Middle frontal gyrus (tissue), 1 donor: ENCODE measurements around the gene LRRC4C.
"Not testable (repeated sequence)": the region's sequence is repeated elsewhere in the genome, so short reads cannot be mapped to it uniquely, and the experiment has no call there.

Experiments used
- DNase-seq: peaks from one replicate; pipeline ENCODE4 v3.0.0-alpha.2; 2015; ENCODE audit warnings: low spot score; ENCODE audit errors: extremely low spot score

The LRRC4C gene

DNA sequence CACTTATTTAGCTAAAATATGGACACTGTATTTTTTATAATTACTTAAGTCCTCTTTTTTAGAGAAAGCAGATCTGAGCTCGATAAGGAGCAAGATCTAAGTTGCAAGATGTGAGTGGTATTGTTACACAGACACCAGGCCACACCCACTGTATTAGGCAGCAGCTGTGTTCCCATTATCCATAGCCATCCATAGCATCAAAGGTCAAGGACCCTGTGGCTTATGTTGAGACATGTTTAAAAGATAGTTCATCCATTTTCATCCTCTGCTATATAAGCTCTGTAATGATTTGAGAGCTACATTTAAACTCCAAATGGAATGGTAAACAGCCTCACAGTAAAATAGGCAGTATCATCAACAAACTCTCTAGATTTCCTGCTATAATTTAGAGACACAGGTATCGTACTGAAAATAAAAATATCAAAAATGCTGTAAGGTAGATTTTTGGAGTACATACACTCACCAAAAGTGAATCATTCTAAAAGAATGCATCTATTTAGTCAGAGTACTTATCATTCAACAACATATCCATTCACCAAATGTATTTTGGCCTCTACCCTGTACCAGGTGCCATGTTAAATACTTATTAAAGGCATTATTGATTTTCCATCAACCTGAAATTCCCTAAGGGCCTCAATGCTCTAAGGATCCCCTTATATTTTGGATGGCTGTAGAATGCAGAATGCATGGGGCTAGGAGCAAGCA is 574.0 kb downstream of the LRRC4C start:
- no peak for DNase-seq

DNA sequence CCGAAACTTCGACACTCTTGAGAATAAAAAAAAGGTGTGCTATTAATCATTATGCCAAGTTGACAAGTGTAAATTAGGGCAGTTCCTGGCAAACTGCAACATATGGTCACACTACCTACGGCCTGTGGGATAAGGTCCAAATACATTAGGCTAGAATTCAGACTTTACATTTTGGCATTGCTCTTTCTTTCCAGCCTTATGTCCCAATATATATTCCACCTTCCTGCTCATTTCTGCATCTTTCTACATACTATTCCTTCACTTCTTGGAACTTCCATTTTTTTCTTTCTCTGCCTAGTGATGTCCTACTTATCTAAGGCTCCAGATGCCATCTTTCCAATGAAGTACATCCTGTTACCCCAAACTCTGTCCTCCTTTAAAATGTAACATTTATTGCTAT is 577.2 kb downstream of the LRRC4C start:
- DNase-seq: no peak

DNA sequence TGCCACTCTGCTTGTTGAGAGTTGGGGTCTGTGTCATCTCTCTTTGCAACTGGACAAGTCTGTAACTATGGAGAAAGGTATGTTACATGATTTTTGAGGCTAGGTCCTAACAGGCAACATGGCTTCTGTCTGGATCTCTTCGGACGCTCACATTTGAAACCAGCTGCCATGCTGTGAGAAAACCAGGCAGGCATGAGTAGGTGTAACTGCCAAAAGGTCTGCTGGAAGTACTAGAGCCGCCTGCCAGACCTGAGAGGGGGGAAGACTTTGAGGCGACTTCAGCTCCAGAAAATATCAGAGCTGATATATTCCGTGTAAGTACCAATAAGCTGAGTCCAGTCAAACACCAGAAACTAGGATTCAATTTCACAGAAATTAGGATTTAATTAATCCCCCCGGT is 579.5 kb downstream of the LRRC4C start:
- no peak for DNase-seq

DNA sequence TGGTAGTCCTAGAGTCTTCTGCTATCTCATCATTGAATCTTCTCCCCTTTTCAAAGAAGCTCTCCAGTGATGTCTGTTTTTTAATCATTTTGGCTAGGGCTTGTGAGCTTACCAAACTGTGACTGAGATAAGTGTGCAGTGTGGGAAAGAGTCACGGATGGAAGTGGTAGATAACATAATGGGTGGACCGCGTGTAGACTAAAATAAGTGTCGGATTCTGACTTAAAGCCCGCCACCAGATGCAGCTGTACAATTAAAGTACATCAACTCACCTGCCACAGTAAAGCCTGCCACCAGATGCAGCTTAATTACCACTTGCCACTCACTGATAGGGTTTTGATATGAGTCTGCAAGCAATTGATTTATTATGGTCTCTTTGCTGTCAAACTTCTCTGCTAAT is 581.5 kb downstream of the LRRC4C start:
- DNase-seq: no peak

DNA sequence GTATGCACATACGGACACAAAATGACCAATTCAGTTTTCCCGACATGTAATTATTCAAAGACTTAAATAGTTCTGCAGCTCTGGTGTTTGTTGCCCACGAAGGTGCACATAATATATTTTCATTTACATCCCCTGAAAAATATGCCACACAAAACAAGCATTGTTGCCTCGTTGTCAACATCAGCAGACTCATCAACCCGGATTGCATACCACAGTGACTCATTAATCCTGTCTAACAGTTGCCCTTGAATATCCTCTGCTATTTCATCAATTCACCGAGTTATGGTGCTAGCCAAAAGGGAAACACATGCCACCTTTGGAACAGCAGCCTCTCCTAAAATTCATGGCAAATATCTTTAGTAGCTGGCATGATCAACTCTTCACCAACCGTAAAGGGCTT is 582.2 kb downstream of the LRRC4C start:
- no peak for DNase-seq

DNA sequence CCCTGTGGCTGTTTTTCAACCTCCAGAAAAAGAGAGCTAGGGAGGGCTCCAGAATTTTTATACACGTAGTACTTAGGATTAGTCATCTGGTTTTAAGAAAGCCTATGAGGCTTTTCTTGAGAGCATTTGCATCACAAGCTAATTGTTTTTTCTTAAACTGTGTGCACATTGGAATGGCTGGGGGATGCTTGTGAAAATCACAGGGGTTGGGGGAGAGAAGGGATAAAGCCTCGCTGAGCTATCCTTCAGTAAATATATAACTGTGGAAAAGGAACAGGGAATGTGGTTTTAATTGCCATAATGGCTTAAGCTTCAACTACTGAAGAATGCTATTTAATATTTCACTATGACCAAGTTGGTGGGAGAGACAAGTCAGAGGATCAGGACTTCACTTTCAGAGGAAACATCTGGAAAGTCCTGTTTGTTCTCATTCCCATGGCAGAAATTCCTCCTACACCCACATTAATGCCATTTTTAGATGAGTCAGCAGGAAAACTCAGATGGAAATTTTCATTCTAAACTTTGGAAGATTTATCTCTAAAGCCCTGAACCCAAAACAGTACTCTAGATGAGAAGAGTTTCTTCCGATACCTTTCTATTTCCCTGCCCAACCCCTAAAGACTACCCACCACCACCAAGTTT is 591.3 kb downstream of the LRRC4C start:
- DNase-seq: no peak

DNA sequence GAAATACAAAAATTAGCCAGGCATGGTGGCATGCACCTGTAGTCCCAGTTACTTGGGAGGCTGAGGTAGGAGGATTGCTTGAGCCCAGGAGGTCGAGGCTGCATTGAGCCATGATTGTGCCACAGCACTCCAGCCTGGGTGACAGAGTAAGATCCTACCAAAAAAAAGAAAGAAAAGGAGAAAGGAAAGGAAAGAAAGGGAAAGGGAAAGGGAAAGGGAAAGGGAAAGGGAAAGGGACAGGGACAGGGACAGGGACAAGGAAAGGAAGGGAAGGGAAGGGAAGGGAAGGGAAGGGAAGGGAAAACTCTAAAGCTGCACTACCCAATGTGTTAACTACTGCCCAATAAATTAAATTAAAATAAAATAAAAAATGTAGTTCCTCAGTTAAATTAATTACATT is 601.7 kb downstream of the LRRC4C start:
- not testable (repeated sequence) for DNase-seq

DNA sequence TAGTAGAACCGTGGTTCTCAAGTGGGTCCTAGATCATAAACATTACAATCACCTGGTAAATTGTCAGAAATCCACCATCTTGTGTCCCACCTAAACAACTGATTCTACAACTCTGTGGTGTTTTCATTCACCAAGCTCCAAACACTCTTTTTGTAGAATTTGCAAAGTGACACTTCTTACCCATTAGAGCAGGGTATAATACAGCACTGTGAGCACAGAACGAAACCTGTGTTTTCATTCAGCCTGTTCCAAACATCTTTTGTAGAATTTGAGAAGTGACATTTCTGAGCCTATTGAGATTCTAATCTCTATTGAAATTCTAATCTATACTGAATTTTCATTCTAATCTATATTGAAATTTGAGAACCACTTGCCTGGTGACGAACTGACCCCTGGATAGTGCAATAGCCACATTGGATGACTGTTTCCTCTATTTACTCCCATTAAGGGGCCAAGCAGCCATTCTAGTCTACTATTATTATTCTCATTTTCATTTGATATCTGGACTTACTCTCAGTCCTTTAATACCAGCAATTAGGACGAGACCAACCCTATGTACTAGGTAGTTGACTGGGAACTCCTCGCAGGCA is 616.6 kb downstream of the LRRC4C start:
- DNase-seq: no peak

DNA sequence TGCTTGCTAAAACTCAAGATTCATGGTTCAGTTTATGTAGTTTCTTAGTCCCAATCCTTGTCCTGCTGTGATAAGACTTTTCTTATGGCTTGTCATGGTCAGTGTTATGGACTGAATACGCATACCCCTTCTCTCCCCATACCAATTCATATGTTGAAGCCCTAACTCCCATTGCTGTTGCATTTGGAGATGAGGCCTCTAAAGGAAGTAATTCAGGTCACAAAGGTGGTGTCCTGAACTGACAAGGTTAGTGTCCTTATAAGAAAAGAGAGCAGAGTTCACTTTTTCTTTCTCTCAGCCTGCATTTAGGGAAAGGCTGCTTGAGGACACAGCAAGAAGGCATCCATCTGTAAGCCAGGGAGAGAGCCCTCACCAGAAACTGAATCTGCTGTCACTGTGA is 618.2 kb downstream of the LRRC4C start:
- no peak for DNase-seq

DNA sequence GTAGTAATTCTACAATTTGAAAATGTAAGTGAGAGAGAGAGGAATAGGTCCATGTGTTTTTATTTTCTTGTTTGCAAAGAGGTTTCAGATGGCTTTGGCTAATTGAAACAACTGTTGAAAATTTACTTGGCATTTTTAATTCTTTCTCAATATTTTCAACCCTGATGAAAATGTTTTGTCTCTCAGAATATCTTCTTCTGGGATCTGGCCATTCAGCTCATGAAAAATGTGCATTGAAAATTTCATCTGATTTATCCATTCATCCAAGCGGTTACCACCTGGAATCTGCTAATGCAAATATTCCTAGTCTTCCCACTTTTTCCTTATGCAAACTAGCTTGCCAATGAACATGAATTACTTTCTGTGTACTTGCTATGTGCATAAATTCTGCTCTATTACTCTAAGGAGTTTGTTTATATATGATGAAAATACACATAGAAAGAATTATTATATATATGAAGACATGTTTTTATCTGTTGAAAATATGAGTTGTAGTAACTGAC is 621.2 kb downstream of the LRRC4C start:
- no peak for DNase-seq

DNA sequence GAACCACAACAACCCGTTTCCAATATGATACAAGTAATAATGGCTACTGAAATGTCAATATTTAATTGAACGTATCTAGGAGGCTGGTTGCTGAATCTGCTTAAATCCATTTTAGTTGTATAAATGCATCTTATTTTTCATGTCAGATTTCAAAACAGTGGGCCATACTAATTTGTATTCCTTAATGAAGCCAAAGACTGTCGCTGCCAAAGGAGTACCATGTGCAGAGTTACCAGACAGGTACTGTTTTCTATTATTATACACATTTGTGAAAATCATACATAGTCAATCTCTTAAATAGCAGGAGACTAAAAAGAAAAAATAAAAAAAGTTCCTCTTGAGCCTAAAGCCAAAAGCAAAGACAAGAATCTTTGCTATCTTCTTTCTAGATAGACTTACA is 632.3 kb downstream of the LRRC4C start:
- DNase-seq: no peak

DNA sequence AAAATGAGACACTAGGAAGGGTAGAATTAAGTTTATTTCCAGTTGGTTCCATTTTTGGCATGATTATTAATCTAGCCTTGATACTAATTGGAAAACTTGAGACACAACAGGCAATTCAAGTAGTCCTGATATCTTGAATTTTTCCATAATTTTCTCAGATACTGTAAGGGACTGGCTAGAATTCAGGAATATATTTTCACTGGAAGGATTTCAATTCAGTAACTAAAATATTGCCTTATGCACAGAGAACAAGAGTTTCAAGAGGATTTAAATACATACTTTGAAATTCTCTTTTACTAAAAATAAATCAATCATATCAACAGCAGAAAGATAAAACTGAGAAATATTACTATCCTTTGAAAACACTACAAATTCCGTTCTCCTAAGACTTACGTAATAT is 632.9 kb downstream of the LRRC4C start:
- DNase-seq: no peak

DNA sequence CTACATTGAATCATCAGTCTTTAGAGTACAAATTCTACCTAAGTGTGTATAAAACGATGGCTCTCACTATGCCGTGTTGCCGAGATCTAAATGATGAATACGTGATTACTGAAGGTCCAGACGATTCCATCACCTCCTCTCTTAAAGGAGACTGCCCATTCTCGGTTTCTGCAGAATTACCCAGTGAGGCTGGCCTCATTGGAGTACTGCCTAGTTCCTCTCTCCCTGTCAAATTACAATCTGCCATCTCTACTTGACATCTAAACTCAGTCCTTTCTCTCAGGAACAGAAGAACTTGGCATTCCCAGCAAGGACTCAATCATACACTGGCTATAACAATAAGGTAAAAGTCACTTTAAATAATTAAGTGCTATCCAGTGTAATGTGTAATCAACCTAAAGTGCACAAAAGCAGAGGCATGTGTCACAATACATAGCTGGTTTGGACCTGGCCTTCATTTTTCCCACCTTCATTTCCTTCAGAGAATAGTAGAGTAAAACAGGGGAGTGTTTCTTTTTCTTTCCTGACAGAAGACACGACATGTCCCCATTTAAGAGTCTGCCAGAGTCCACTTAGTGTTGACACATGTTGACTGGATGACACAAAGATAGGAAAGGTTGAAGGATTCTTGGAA is 634.1 kb downstream of the LRRC4C start:
- no peak for DNase-seq

DNA sequence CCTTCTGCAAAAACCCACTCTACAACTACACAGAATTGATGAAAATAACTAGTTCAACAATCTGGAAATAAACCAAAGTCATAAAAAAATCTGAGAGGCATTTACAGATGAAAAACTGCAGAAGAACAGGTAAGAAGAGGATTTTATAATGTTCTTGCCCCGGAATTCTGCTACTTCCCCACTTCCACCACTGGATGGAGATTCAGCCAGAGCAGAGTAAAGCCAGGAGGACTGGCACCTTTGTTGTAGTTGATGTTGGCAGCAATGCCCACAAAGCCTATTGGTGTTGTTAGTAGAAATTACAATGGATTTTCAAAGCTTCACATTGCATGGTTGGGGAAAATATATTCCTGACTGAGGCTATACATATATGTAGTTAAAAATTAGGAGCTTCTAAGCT is 640.2 kb downstream of the LRRC4C start:
- DNase-seq: no peak

DNA sequence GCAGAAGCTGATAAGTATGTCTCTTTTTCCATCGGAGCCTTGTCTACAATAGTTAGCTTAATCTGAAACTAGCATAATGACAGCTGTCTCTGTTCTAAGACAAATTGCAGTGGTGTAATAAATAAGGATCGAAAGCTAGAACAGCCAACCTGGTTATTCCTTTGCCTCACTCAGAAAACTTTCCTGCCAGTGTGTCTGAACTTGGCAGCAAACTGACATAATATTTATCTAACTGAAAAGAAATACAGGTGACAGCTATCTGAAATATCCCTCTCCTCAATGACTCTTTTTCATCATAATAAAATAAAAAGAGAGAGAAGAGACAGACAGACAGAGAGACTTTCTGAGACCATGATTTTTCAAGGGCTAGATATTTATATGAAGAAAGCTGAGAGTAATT is 642.5 kb downstream of the LRRC4C start:
- no peak for DNase-seq

DNA sequence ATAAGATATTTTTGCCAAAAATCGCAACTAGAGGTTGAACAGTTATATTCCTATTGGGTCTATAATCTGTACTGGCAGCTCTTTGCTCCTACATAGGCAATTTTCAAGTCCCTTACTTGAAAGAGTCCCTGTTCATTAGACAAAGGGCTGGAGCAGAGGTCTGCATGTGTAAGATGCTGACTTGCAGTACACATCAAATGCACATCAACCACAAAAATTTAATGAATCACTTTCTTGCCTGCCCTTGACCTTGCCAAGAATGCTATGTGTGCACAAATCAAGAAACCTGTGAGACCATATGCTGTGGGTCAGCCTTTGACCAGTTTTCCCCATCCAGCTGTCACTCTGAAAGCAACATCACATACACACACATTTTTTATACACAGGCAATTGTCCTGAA is 661.5 kb downstream of the LRRC4C start:
- DNase-seq: no peak

DNA sequence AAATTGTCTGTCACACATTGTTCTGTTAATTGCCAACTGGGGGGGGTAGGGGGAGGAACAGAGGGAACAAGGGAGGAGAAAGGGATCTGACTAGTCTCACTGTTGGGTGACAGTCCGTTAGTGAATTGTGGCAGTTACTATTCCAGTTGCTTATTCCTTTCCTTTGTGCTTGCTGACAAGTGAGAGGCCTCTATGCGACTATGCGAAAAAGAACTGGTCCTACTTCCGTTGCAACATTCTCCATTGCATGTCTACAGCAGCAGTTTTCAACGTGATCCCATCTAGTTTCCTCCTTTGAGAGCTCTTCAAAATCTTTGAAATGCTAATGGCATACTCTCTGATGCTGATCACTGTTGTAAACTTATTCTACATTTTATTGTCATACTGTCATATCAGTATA is 672.2 kb downstream of the LRRC4C start:
- no peak for DNase-seq

DNA sequence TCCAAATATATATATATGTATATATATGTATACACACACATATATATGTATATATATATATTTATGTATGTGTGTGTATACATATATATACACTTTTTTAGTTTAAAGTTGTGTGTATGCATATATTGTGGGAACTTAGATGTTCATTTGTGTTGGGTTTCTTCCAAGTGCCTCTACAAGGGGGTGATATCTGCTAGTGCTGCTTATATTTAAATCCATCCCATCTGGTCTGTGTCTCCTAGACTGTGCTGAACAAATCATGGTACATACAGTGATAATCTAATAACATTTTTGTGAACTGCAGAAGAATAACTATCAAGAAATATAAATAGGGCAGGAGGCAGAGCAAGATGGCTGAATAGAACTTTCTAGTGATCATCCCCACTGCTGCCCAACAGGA is 696.4 kb downstream of the LRRC4C start:
- no peak for DNase-seq

DNA sequence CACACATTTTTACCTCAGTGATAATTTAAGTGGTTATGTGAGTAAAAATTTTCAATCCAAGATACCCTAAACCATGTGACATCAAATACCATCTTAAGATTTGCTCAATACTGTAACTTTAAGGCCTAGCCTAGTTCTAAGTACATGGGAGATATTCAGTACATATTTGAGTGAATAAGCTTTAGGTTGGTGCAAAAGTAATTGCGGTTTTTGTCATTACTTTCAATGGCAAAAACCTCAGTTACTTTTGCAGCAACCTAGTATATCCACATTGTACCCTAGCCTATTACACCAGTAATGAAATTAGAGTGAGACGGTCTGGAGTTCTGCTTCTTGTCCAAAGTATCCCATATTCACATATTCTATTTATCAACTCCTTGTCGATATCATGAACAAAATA is 700.1 kb downstream of the LRRC4C start:
- DNase-seq: no peak

DNA sequence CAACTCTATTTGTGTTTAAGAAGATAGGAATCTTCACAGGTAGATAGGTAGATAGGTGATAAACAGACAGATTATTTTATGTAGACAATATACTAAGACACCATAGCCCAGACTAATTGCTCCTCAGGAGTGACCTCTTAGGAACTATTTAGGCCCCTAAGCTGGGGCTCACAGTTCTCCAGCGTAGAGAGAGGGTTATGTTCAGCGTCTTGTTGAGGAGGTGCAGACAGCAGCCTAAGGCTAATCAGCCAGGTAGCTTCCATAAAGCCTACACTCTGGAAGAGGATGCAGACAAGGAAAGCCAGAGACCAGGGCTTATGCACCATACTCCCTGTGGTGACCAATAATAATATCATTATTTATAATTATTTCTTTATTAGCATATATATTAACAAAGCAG is 705.2 kb downstream of the LRRC4C start:
- DNase-seq: no peak

DNA sequence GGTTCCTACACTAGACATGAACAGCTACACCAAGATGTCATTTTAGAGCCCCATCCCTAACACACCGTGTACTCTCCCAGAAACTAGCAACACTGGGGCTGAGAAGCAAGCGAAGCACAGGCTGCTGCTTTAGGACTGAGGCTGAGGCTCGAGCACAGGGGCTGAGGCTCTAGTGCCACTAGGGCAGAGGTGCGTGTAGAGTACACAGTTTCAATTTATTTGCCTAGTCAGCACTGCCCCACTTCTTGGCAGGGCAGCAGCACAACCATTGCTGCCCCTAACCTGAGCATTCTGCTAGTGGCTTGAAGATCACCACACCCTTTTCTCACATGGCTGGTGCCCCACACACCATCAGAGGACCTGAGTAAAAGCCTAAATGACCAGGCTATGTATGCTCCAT is 713.2 kb downstream of the LRRC4C start:
- DNase-seq: no peak

DNA sequence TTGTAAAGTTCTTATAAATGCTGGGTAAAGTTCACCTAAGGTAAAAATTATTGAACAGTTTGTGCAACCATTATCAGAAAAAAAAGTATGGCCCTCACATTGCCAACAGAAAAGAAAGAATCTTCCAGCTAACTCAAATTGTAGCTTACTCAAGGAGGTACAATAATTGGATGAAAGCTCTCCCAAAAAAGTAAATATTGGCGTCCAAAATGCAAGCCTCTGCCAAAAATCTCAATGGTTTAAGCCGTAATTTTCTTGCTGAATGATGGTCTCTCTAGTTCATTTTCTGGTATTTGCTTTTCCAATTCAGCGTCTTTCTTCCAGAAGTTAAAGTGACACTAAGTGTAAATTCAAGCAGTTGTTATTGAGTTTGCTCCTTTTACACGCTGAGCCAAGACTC is 727.3 kb downstream of the LRRC4C start:
- no peak for DNase-seq
